Esophagus mucosa (tissue), 1 donor: Measurements from ENCODE around the gene SLC12A5. TPM values are rescaled to one million over a fixed set of nuclear protein-coding genes. Genes with fewer than 3 reads are reported as not detected.

Source experiments
- ATAC-seq: fragments of 200-7000 bp; cut with Tn5 transposase; one replicate; pipeline ENCODE4 v1.9.1; 2020
- total RNA-seq: library from RNA; stranded (reverse); gene quantifications from one replicate; pipeline ENCODE4 v1.2.4, GENCODE V29; 2023
- donor health status: DM: yes; HTN: yes; CAD: no.

SLC12A5 gene
- total RNA-seq, 1 donor from 2014 or later, result not detected

GRCh38 chr20:46028110-46028509, 905 bp upstream of the SLC12A5 start:
- no peak for ATAC-seq

GRCh38 chr20:46030284-46031013, 1.4 kb downstream of the SLC12A5 start:
- ATAC-seq, result no peak

GRCh38 chr20:46031014-46031569, 2.1 kb downstream of the SLC12A5 start:
- ATAC-seq, result no peak

- ATAC-seq, result peak; percentile 27
Measured at GRCh38 chr20:46031701-46032254, 2.8 kb downstream of the SLC12A5 start.

GRCh38 chr20:46034039-46034438, 5.0 kb downstream of the SLC12A5 start:
- ATAC-seq, result no peak

- ATAC-seq, result no peak
Measured at GRCh38 chr20:46035253-46035652, 6.2 kb downstream of the SLC12A5 start.

- ATAC-seq, result no peak
Measured at GRCh38 chr20:46035713-46036112, 6.7 kb downstream of the SLC12A5 start.

- no peak for ATAC-seq
Measured at GRCh38 chr20:46036370-46036769, 7.4 kb downstream of the SLC12A5 start.

- no peak for ATAC-seq
Measured at GRCh38 chr20:46037036-46037435, 8.0 kb downstream of the SLC12A5 start.

- ATAC-seq, result no peak
Measured at GRCh38 chr20:46040902-46041535, 12.0 kb downstream of the SLC12A5 start.

- ATAC-seq, result no peak
Measured at GRCh38 chr20:46043556-46043955, 14.5 kb downstream of the SLC12A5 start.

GRCh38 chr20:46044896-46045295, 15.9 kb downstream of the SLC12A5 start:
- no peak for ATAC-seq

- no peak for ATAC-seq
Measured at GRCh38 chr20:46046588-46047310, 17.7 kb downstream of the SLC12A5 start.

GRCh38 chr20:46047821-46048220, 18.8 kb downstream of the SLC12A5 start:
- ATAC-seq, result no peak

GRCh38 chr20:46049190-46049589, 20.2 kb downstream of the SLC12A5 start:
- no peak for ATAC-seq

- no peak for ATAC-seq
Measured at GRCh38 chr20:46049815-46050214, 20.8 kb downstream of the SLC12A5 start.

GRCh38 chr20:46050444-46050843, 21.4 kb downstream of the SLC12A5 start:
- no peak for ATAC-seq

- no peak for ATAC-seq
Measured at GRCh38 chr20:46050885-46051284, 21.9 kb downstream of the SLC12A5 start.

GRCh38 chr20:46051556-46052308, 22.7 kb downstream of the SLC12A5 start:
- no peak for ATAC-seq

- ATAC-seq, result no peak
Measured at GRCh38 chr20:46053416-46053815, 24.4 kb downstream of the SLC12A5 start.

- ATAC-seq, result no peak
Measured at GRCh38 chr20:46054606-46055005, 25.6 kb downstream of the SLC12A5 start.

GRCh38 chr20:46055269-46055668, 26.3 kb downstream of the SLC12A5 start:
- no peak for ATAC-seq
